Left ventricle myocardium superior (tissue), 1 donor: ENCODE results near the gene ANKMY2. TPM values are rescaled to one million over a fixed set of nuclear protein-coding genes. Genes with fewer than 3 reads are reported as not detected.
A peak's percentile ranks its signal among the peaks of the same experiment; 100 is the strongest.
"Not testable (repeated sequence)": the region's sequence is repeated elsewhere in the genome, so short reads cannot be mapped to it uniquely, and the experiment has no call there.

Experiments
- ATAC-seq: fragments of 200-7000 bp; cut with Tn5 transposase; one replicate; pipeline ENCODE4 v1.9.1; 2020; ENCODE audit warnings: mild to moderate bottlenecking, moderate library complexity
- DNase-seq: peaks from one replicate; pipeline ENCODE4 v3.0.0-alpha.2; 2020
- intact Hi-C: fragments of 100-400 bp; cut with micrococcal nuclease; formaldehyde crosslinking; loops from one replicate; pipeline ENCODE4 v1.11.0; 2022
- long read RNA-seq: library from polyadenylated mRNA; unstranded; transcript quantifications from one replicate; pipeline ENCODE4 v2.0.0, GENCODE V29; 2021
- total RNA-seq: library from RNA; stranded (reverse); fragmentation: NEBNext Ultra II Directional; extraction: Animal tissue kit (Norgen Biotek cat#: 25700); gene quantifications from one replicate; pipeline ENCODE4 v1.2.1, GENCODE V29; 2021
- donor health status: DM: no; HTN: yes; CAD: no; lungs with severe emphysema.

ANKMY2 gene
- total RNA-seq: 24.6 TPM
- long read RNA-seq, transcript ANKMY2-201 (10 exons, 2,555 nt): major isoform, 51 of 62 reads
- long read RNA-seq, partial matches to known transcripts: 7 of 62 reads
- long read RNA-seq, other reads (novel, unspliced or antisense): 4 of 62 reads

GRCh38 chr7:16645593-16646471 is at the start of gene ANKMY2, which contains the start of gene BZW2:
Gene ANKMY2 (minus strand): TSS chr7:16645754. CDS start chr7:16645573, 181 bp downstream.
Gene BZW2 (plus strand): TSS chr7:16646181. CDS start chr7:16665444, 19,263 bp downstream.
- intact Hi-C loops: no loop called here

GRCh38 chr7:16694806-16695205 is 49.3 kb upstream of the ANKMY2 start:
- ATAC-seq: no peak
- intact Hi-C loops: loop anchor here (5.0 kb wide), 1 partner anchor 222 kb away; no protein-coding TSS in a partner anchor
- no peak for DNase-seq

More at GRCh38 chr7:16645593-16646471, at the start of gene ANKMY2, which contains the start of gene BZW2:
- DNase-seq (peak; percentile 97), ATAC-seq (peak; percentile 95)

DNA sequence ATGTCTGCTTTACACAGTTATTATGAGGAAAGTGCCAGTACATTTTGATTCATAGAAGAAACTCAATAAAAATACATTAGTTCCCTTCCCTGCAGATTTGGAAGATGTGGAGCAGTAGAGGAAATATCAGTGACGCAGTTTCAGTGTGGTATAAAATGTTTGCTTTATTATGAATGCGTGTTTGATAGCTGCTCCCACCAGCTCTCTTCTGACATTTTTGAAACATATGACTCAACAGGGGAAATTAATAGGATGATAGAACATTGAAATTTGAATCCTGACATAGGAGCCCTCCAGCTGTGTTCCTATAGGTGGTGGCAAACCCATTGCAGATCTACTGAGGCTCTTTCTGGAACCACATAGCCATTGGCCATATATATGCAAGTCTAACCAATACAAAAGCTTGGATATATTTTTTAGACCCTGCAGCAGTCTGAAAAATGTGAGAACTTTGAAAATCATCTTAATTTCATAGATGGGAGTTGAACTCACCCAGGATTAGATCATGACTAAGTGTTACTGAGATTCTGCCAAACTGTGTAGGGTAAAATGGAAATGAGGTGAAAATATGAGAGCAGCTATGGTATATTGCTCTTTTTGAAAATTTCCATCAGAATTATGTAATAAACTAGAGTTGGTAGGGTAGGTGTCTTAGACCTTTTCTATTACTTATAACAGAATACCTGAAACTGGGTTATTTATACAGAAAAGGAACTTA is 48.2 kb upstream of the ANKMY2 start:
- no peak for ATAC-seq
- DNase-seq: no peak
- intact Hi-C loops: no loop called here

DNA sequence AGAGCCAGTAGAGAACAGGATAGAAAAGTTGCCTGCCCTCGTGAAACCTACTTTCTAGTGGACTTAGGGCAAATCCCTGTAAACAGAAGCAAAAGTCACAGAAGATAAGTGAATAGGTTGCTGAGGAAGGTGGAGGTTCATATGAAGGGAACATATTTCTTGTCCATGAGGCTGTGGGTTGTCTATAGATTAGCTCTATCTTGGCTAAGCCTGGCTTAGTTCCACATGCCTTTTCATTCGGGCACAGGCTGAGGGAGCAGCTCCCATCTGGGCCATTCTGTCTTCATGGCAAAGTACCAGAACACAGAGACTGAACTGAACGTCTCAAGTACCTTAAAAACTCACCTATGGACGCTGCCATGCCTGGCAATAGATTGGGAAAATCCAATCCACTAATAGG is 45.7 kb upstream of the ANKMY2 start:
- intact Hi-C loops: no loop called here
- ATAC-seq (peak; percentile 13), DNase-seq (no peak)

DNA sequence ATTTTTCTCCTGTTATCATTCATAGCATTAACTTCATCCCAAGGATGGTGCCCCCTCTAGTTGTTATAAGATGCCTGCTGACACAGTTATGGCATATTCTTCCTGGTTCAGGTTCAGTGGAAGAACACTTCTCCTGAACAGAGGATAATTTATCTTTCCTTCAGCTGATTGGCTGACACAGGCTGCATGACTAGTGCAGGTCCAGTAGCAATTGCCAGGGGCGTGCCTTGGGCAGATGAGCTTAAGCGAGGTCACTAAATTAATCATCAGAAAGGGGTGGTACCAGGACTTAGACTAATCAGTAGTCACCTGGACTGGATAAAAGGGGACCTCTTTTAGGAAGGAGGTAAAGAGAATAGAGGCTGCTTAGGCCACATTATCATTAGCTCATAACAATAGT is 42.7 kb upstream of the ANKMY2 start:
- intact Hi-C loops: no loop called here
- ATAC-seq (peak; percentile 30), DNase-seq (no peak)

GRCh38 chr7:16685535-16685934 is 40.0 kb upstream of the ANKMY2 start:
- DNase-seq (no peak), ATAC-seq (no peak)
- intact Hi-C loops: no loop called here

DNA sequence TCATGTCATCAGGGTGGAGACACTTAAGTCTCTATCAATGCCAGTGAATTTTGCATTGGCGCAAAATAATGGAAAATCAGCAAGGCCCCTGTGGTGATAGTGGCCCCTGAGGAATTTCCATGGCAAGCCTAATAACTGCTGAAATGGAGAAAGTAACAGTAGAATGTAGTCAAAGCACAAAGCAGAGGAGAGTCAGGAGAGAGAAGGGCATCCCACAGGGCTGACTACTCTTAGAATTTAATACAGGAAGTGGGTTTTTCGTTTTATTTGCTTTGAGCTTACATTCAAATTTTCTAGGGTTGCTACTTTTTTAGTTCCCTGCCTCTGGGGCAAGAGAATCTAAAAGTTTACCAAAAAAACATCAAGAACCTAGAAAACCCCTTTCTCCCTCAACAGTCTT is 39.4 kb upstream of the ANKMY2 start:
- intact Hi-C loops: no loop called here
- DNase-seq (no peak), ATAC-seq (no peak)

DNA sequence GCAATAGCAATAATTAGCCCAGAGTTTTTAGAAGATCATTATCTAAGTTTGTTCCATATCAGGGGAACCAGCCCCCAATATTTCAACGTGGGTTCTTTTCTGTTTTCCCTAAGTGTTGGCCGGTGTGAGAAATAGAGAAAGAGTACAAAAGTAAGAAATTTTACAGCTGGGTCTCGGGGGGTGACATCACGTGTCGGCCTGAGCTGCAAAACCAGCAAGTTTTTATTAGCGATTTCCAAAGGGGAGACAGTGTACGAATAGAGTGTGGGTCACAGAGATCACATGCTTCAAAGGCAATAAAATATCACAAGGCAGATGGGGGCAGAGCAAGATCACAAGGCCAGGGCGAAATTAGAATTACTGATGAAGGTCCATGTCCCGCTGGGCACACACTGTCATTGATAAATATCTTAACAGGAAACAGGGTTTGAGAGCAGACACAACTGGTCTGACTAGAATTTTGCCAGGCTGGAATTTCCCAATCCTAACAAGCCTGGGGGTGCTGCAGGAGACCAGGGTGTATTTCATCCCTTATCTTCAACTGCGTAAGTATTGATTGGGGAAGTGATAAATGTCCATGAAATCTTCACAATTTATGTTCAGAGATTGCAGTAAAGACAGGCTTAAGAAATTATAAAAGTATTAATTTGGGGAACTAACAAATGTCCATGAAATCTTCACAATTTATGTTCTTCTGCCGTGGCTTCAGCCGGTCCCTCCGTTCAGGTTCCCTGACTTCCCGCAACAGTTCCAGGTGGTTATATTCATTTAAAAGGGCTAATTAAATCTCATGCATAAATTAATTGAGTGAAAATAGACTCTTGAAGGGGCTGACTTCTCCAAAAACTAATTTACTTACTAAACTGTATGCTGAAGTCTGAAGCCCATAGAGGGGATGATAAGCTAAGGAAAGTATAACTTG is 33.4 kb upstream of the ANKMY2 start:
- intact Hi-C loops, DNase-seq, ATAC-seq: not testable (repeated sequence)

DNA sequence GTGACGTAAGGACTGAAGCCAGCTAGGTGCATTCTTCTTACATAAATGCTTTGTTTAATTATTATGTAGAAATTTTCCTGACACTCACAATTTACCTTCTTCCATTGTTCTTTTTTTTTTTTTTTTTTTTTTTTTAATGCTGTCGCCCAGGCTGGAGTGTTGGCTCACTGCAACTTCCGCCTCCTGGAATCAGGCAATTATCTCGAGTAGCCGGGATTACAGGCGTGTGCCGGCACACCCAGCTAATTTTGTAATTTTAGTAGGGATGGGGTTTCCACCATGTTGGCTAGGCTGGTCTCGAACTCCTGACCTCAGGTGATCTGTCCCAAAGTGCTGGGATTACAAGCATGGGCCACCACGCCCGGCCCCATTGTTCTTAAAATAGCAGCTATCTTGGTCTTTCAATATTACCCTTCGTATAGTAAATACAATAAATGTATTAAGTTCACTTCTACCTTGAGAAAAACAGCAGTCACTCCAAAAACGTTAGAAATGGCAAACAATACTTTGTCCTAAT is 32.5 kb upstream of the ANKMY2 start:
- no peak for DNase-seq
- no peak for ATAC-seq
- intact Hi-C loops: no loop called here

- DNase-seq (no peak), ATAC-seq (no peak)
- intact Hi-C loops: no loop called here
Measured at GRCh38 chr7:16675277-16675676, 29.7 kb upstream of the ANKMY2 start.

DNA sequence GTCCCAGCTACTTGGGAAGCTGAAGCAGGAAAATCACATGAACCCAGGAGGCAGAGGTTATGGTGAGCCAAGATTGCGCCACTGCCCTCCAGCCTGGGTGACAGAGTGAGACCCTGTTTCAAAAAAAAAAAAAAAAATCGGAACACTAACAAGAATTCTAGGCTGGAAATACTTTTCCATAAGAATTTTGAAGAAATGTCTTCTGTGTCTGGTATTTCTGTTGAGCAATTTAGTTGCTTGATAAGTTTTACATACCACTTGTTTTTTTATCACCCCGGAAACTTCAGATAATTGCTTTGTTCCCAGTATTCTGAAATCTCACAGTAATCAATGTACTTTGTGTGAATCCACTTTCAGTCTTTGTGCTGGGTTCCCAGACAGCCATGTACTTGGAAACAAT is 26.3 kb upstream of the ANKMY2 start:
- ATAC-seq: no peak
- no peak for DNase-seq
- intact Hi-C loops: no loop called here

DNA sequence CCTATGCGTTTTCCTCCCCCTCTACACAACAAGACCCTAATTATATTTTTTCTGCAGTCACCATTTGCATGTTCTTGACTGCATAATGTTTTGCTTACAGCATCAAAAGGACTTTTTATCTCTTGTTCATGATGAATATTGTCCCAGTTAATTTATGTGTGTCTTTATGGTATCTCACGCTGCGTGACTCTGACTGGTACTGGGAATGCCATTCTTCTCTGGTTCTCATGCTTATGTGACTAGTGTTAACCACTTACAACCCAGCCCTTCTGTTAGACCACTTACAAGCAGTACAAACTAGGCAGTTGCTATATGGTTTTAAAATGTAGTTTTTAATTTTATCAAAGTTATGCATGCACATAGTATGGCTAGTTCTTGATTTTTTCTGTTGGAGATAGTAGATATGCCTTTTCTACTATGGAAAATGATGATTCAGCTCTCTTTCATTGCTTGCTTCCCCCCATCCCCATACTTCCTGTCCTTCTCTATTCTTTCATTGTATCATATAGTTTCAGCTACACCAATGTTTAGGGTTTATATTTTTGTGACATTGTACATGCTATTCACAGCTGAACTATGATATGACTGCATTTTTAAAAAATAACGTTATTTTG is 25.3 kb upstream of the ANKMY2 start:
- ATAC-seq: no peak
- intact Hi-C loops: no loop called here
- no peak for DNase-seq

DNA sequence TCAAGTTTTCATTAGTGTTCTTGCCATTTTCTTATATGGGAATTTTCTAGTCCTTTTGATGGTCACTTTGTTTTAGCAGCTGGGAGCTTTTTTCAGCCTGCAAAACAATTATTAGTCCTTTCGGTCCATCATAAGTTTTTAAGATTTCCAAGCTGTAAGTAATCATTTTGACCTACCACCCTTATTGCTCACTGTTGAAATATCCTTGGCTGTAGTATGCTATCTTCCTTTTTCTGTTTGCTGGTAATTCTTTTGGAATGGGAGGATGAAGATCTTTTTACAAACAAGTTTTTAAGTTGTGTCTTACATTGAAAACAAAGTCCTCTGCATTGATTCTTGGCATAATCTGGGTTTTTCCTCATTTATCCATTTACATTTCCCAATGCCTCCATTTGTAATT is 24.5 kb upstream of the ANKMY2 start:
- intact Hi-C loops: no loop called here

GRCh38 chr7:16669581-16669980 is 24.0 kb upstream of the ANKMY2 start:
- intact Hi-C loops: no loop called here
- DNase-seq (no peak), ATAC-seq (no peak)

More for the DNA sequence above, 24.5 kb upstream of the ANKMY2 start:
- no peak for DNase-seq
- peak; percentile 40 for ATAC-seq

- intact Hi-C loops: no loop called here
- no peak for DNase-seq
- no peak for ATAC-seq
Measured at GRCh38 chr7:16668978-16669377, 23.4 kb upstream of the ANKMY2 start.

- intact Hi-C loops: no loop called here
- ATAC-seq (peak; percentile 88), DNase-seq (peak; percentile 65)
Measured at GRCh38 chr7:16668049-16668858, 22.7 kb upstream of the ANKMY2 start.

DNA sequence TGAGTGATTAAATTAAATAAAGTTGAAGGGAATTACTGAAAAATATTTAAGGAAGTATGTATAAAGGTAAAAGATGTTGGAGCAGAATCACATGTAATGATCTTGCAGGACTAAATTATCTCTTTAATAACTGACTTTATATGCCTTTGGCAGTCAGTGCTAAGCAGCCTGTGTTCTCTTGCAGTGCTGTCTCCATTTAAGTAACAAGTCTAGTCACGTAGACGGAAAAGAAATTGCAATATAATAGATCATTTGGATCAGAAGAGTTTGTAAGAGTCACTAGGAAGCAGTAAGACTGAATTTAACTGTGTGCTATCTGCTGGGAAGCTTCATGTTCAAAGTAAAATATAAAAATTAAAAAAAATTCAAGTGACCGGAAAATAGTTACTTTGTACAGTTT is 21.8 kb upstream of the ANKMY2 start:
- ATAC-seq: no peak
- intact Hi-C loops: no loop called here
- DNase-seq: no peak

DNA sequence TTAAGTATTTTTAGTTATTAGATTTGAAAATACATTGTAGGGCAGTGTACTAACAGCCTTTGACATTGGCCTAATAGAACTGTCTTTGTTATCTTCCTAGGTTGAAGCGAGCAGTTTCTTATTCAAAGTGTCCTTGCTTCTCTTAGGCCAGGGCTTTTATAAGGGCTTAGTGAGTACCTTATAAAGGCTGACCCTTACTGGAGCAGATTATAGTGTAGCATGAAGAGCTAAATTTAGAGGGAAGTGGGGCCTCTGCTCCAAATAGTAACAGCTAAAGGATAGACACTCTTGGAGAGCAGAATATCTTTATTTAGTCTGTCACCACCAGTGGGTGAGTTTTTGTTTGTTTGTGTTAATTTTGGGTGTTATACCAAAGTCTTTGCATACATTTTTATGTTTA is 16.4 kb upstream of the ANKMY2 start:
- DNase-seq: no peak
- ATAC-seq: peak; percentile 94
- intact Hi-C loops: no loop called here
